WI38 (cell line): ENCODE results near the gene PIGP.

Experiments
- H3K4me3 ChIP-seq: 2 replicates; pipeline ENCODE4 v1.5.1; 2011; ENCODE audit warnings: low read depth, mild to moderate bottlenecking, control low read depth, low read length
- TF ChIP-seq, protein P1 (sequence below): IDR thresholded peaks from 2 replicates; pipeline ENCODE4 v1.5.1; 2012; ENCODE audit warnings: low read depth, mild to moderate bottlenecking, control low read depth, low read length

PIGP gene

DNA sequence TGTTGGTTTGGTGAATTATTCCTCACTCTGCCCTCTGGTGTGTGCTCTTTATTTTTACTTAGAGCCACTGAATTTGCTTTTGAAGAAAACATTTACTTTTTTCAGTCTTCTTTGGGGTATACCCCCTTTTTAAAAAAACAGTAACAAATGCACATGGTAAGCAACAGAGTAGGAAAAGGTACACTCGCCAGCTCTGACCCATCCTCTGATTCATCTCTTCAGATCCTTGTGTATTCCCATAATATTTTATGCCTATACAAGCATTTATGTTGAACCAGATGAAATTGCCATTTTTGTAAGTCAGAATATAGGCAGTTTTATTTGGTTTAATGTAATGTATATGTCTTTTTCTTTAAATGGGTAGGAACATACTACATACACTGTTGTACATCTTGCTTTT is 28.5 kb upstream of the PIGP start:
- H3K4me3 ChIP-seq, result no peak overlapping the region
- TF ChIP-seq, protein P1, sequence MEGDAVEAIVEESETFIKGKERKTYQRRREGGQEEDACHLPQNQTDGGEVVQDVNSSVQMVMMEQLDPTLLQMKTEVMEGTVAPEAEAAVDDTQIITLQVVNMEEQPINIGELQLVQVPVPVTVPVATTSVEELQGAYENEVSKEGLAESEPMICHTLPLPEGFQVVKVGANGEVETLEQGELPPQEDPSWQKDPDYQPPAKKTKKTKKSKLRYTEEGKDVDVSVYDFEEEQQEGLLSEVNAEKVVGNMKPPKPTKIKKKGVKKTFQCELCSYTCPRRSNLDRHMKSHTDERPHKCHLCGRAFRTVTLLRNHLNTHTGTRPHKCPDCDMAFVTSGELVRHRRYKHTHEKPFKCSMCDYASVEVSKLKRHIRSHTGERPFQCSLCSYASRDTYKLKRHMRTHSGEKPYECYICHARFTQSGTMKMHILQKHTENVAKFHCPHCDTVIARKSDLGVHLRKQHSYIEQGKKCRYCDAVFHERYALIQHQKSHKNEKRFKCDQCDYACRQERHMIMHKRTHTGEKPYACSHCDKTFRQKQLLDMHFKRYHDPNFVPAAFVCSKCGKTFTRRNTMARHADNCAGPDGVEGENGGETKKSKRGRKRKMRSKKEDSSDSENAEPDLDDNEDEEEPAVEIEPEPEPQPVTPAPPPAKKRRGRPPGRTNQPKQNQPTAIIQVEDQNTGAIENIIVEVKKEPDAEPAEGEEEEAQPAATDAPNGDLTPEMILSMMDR, result no peak

DNA sequence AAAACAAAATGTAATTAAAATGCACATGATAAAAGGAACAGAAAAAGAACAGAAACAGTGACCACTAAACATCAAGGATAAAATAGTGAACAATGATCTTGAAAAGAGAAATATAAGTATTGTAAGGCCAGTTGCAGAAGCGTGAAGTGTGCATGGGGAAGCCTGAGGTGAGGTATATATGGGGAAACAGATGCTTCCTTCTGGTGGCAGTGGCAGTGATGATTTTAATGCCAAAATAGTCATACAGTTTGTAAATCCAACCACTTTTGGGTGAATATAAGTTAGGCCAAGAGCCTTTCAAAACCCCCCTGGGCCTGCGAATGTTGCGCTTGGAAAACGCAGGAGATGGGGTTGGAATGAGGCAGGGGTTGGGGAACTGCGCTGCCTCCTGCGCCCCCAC is 27.4 kb upstream of the PIGP start:
- TF ChIP-seq, protein P1, result no peak
- no peak overlapping the region for H3K4me3 ChIP-seq

DNA sequence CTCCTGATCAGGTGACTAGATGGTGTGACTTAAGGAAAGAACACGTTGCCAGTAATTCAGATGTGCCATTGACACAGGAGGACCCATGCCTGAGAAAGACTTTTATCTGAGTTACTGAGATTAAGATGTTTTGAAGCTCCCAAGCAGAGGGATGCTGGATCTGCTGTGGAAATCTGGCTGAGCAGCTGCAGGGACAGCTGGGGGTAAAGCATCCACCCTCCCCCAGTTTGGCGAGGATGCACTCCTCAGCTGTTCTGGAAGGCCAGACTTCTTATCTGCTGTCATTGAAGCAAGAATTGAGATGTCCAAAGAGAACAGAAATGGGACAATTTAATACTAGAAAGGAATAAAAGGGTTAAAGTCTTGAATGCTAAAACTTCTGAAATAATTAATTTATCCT is 25.9 kb upstream of the PIGP start:
- TF ChIP-seq, protein P1, result no peak
- H3K4me3 ChIP-seq, result no peak overlapping the region

DNA sequence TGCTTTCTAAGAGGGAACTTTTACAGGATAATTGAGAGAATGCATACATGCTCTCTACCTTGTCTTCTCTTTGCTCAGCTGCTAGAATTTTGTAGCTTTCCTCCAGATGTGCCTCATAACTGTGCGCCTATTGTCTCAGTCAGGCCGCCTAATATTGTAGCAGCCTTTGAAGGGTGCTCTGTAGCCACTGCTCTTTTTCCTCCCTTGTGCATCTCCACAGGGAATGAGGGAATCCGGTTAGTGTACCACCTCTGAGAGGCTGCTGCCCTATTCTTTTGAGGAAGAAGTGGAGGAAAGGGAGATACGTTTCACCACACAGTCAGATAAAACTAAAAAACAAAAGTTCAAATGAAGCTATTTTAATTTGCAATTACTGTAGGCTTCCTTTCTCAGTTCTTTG is 22.9 kb upstream of the PIGP start:
- TF ChIP-seq, protein P1, result no peak
- no peak overlapping the region for H3K4me3 ChIP-seq

DNA sequence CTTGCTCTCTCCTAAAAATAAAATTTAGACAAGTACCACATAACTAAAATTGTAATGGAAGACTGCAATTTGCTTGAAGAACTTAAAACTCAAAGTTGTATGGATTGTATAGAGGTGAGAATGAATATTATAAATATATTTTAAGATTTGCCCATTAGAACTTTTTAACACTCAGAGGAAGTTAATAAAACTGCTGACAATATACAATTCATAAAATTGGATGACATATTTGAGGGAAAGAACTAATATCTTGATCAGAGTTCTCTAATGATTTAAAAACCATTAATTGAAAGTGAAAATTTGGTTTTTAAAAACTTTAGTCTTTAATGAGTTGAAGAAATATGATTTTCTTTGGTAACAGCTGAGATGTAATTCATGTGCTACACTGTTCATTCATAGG is 21.1 kb upstream of the PIGP start:
- no peak overlapping the region for H3K4me3 ChIP-seq
- TF ChIP-seq, protein P1, result no peak

DNA sequence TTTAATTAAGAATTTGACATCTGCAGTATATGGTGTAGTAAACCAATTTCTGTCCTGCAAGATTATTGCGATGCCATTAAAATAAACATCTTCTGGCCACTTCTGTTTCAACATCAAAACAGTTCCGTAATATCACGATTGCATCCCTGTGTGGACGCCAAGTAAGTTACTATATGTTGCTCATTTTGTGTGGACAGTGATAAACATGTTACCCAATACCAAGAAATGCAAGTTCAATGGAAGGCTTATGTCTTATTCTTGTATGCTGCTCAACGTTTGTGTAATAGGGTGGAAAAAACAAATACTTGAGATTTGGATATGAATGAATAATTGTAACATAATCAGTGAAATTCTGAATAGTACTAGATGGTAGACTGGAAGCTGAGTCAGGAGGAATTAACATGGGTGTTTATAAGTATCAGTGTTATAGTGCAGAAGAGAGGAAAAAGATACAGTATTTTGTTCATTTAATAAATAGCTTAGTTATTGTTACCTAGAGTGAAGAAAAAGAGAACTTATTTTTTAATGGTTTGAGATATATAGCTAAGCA is 15.4 kb upstream of the PIGP start:
- H3K4me3 ChIP-seq, result no peak overlapping the region
- TF ChIP-seq, protein P1, result no peak

DNA sequence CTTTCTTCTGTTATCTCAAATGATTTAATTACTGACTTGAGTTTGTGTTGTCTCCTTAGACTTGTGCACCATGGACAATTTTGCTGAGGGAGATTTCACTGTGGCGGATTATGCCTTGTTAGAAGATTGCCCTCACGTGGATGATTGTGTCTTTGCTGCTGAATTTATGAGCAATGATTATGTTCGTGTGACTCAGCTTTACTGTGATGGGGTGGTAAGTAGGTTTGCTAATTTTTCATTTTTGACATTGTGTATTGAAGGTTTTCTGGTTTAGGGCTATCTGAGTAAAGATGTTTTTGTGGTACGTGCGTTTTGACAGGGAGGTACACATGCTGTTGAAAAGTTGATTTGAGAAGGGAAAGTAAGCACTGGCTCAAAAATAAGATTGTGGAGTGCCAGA is 14.3 kb upstream of the PIGP start:
- TF ChIP-seq, protein P1, result peak; percentile 26; the same call in 1 of the 2 replicates
- no peak overlapping the region for H3K4me3 ChIP-seq
